NCI-H446 (cell line): Measurements from ENCODE around the gene GLO1.

Source experiments
- DNase-seq, 2 experiments: peaks; one replicate each; lab custom pipeline; 2025; lab: John Stamatoyannopoulos, UW

The GLO1 gene

DNA sequence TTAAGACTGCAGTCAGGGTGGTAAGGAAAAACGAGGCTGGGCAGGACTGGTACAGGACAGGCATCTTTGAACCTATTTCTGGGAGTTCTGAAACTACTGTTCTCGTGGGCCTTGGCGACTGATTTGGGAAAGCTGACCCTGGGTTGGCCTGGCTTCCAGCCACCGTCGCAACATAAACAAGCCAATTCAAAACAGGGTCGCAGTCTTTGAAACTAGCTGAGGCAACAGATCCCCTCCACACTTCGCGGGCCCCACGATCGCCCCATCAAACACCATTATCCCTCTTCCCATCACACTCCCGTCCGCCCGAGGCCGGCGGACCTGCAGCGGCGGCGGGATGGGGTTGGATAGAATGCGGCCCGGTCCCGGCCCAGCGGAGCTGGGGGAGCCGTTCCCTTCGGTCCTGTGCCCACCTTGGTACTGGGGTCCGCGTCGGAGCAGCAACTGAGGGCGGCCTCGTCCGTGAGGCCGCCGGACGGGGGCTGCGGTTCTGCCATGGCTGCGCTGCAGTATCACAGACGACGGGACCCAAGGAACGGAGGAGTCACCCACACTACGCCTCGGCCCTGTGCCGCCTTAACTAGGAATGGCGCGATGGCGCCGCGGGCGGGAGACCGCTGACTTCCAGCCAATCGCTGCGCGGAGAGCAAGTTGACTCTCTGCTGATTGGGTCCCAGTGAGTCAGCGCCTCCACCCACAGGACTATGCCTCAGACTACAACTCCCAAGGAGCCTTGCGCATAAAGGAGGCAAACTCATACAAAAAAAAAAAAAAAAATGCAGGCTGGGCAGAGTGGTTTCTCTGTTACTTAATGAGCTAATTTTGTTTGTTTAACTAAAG is at the start of gene GLO1:
TSS of gene GLO1 (minus strand) at position 588 of the 840 bp plus-strand sequence. CDS start at position 497, 91 bp downstream.
- peak; percentile 93 to 99 for DNase-seq

- DNase-seq = no peak
Measured at GRCh38 chr6:38750968-38751615, 48.1 kb upstream of the GLO1 start.

- DNase-seq = no peak
Measured at GRCh38 chr6:38749473-38749872, 46.5 kb upstream of the GLO1 start.

DNA sequence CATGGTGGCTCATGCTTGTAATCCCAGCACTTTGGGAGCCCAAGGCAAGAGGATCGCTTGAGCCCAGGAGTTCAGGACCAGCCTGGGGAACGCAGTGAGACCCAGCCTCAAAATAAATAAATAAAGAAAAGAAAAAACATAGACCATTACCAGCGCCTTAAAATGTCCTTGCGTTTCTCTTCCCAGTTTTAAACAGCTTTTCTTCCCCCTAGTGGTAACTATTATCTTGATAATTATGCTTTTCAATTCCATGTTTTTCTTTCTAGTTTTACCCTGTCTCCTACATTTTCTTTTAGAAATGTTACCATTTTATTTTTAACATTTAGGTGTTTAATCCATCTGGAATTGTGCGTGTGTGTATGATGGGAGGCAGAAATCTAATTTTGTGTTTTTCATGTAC is 36.6 kb upstream of the GLO1 start:
- DNase-seq = no peak

DNA sequence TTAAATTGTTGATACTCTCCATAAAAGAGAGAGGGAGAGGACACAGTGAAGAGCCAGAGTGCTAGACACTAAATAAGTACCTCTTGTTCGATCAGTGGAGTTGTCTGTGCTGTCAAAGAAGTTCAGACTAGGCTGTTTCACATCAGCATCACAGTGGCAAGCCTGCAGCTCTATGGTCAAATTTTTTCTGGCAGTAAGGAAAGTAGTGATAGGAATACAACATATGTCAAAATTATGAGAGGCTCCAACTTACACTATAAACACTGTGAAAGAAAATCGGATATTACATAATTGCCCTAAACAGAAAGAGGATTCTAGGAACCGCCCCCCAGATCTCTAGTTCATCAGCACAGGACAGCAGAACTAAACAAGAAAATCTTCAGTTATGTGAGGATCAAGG is 35.3 kb upstream of the GLO1 start:
- DNase-seq = no peak

GRCh38 chr6:38736951-38737350 is 34.0 kb upstream of the GLO1 start:
- DNase-seq = no peak

- peak; percentile 62 to 63 for DNase-seq
Measured at GRCh38 chr6:38730140-38730862, 27.4 kb upstream of the GLO1 start.

DNA sequence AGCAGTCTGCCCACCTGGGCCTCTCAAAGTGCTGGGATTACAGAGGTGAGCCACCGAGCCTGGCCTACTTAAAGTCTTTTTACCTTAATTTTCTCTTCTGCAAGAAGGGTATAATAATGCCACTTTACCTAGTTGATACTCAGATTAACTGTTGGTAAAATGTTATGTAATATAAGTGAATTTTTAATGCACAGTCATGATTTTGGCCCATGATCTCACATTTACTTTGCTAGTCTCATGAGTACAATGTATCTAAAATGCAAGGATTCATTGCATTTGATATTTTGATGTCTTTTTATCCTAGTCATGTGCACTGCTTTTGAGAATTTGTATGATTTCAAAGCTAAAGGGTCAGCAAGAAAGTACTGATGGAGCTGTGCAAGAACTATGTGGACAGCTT is 25.3 kb upstream of the GLO1 start:
- DNase-seq = no peak

GRCh38 chr6:38725414-38726183 is 22.7 kb upstream of the GLO1 start:
- no peak for DNase-seq

- DNase-seq = no peak
Measured at GRCh38 chr6:38724343-38724742, 21.4 kb upstream of the GLO1 start.

DNA sequence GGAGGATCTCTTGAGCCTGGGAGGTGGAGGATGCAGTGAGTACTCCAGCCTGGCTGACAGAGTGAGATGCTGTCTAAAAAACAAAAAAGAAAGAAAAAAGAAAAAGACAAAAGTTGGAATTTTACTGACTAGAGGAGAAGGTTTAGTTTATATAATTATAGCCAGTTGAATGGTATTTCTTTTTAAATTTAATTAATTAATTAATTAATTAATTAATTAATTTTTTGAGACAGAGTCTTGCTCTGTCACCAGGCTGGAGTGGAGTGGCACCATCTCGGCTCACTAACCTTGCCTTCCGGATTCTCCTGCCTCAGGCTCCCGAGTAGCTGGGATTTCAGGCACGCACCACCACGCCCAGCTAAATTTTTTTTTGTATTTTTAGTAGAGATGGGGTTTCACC is 20.8 kb upstream of the GLO1 start:
- no peak for DNase-seq

DNA sequence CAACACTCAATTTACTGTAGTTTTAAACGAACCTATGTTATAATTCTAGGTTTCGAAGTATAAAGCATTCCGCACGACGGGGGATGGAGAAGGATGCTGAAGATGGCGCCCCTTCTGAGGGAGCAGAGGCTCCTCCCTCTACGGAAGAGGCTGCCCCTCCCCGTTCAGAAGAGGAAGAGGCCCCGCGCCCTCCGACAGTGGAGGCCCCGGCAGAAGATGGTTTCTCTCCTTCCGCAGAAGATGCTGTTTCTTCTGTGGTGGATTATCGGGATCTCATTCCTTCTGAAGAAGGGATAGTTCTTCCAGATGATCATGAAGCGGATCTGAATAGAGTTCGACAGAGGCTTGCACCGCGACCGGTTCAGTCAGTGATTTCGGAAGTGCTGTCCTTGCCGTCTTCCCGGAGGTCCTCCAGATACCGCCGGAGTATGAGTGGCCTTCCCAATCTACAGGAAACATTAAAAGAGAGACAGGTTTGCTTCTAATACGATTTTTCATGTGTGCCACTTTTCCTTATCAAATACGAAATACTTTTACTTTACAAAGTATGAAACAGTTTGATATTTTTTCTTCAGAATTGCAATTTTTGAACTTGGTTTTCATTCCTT is 19.9 kb upstream of the GLO1 start:
- no peak for DNase-seq

GRCh38 chr6:38722038-38722437 is 19.1 kb upstream of the GLO1 start:
- DNase-seq = no peak

- DNase-seq = no peak
Measured at GRCh38 chr6:38720295-38720694, 17.4 kb upstream of the GLO1 start.

- no peak for DNase-seq
Measured at GRCh38 chr6:38719358-38719757, 16.4 kb upstream of the GLO1 start.

DNA sequence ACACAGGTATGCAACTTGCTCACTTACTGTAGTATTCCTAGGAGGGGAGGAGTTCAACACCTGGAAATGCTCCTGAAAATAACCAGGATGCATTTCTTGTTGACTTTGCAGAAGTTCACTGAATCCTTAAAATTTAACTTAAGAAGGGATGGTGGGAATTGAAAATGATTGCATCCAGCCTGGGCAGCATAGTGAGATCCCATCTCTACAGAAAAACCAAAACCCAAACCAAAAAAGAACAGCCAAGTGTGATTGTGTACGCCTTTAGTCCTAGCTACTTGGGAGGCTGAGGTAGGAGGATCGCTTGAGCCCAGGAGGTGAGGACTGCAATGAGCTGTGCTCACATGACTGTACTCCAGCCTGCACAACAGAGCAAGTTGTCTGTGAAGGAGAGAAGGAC is 13.9 kb upstream of the GLO1 start:
- DNase-seq = no peak

DNA sequence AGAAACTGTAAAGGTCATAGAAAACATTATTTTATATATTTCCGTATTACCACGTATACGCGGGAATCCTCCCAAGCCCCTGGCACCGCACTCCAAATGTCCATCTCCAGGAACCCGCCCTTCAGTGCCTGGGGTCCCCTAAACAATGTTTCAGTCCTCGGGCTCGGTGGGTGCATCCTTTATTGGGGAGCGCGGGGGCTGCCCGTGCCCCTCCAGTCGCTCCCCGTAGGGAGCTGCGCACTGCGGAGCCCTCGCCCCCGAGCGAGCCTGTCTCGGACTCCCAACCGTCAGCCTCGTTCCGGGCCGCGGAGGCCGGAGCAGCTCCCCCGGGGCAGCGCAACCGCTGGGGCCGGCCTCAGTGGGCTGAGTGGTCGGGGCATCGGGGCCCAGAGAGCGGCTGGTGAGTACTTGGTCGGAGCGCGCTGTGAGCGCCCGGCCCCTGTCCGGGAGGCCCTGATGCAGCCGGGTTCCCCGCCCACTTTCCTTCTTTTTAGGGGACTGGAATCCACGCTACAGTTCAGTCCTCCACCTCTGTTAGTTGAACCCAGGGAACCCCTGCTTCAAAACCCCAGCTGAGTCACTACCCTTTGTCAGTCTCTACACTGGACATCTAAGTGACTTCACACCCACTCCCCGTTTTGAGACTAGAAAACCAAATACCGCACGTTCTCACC is 12.2 kb upstream of the GLO1 start, which contains the start of gene DNAH8:
TSS of gene DNAH8 (plus strand) at position 296 of the 674 bp plus-strand sequence. CDS start 7,499 bp downstream, outside the sequence.
- DNase-seq = no peak

GRCh38 chr6:38714239-38715015 is 11.5 kb upstream of the GLO1 start:
- no peak for DNase-seq

DNA sequence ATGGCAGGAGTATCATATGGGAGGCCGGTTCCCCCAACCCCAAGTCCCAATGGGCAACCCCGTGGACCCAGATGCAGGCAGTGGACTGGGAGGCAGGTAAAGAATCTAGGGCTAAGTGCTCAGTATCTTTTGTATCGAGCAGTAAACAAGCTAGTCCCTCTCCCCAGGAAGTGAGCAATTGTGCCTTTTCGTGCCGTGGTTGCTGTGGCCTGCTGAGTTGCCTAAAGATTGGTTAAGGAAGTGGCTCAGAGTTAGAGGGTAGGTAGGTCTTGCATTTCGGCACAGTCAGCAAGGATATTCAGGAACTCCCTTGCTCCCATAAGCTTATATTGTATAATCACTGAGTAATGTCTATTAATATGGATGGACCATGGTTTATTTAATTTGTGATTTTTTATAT is 10.9 kb upstream of the GLO1 start:
- DNase-seq = no peak

- no peak for DNase-seq
Measured at GRCh38 chr6:38708496-38708895, 5.6 kb upstream of the GLO1 start.
